NB4 (cell line): ENCODE results near the gene COG6.

Experiments
- MYC ChIP-seq: IDR thresholded peaks from 2 replicates; pipeline ENCODE4 v1.6.1; 2011; ENCODE audit warnings: low read depth, low read length
- POLR2A ChIP-seq: IDR thresholded peaks from 2 replicates; pipeline ENCODE4 v1.6.1; 2011; ENCODE audit warnings: mild to moderate bottlenecking; ENCODE audit not compliant: insufficient read length; ENCODE audit errors: extremely low read depth
- TF ChIP-seq, protein P1 (sequence below): IDR thresholded peaks from one replicate; pipeline ENCODE4 v1.5.1; 2012; ENCODE audit warnings: low read depth, low read length
- TF ChIP-seq, protein P2 (sequence below): IDR thresholded peaks from 2 replicates; pipeline ENCODE4 v1.6.1; 2011; ENCODE audit warnings: low read depth, low read length

DNA sequence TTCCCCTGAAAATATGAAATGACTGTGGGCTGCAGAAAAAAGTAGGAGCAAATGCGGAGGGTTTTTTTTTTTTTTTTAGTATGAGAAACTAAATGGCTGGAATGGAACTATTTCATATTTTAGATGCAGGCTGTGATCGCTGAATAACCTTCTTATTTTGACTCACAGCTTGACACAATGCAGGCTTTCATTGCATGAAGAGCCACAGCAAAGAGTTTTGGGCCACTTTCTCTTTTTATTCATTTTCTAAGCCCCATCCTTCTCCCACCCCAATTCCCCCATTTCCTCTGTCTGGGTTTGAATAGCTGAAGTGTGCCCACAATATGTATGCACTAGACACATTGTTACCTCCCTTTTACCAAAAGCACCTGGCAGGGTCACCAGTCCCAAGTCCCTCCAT is 125.9 kb downstream of the COG6 start:
- TF ChIP-seq, protein P1, sequence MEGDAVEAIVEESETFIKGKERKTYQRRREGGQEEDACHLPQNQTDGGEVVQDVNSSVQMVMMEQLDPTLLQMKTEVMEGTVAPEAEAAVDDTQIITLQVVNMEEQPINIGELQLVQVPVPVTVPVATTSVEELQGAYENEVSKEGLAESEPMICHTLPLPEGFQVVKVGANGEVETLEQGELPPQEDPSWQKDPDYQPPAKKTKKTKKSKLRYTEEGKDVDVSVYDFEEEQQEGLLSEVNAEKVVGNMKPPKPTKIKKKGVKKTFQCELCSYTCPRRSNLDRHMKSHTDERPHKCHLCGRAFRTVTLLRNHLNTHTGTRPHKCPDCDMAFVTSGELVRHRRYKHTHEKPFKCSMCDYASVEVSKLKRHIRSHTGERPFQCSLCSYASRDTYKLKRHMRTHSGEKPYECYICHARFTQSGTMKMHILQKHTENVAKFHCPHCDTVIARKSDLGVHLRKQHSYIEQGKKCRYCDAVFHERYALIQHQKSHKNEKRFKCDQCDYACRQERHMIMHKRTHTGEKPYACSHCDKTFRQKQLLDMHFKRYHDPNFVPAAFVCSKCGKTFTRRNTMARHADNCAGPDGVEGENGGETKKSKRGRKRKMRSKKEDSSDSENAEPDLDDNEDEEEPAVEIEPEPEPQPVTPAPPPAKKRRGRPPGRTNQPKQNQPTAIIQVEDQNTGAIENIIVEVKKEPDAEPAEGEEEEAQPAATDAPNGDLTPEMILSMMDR: no peak
- TF ChIP-seq, protein P2, sequence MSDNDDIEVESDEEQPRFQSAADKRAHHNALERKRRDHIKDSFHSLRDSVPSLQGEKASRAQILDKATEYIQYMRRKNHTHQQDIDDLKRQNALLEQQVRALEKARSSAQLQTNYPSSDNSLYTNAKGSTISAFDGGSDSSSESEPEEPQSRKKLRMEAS: no peak
- TF ChIP-seq POLR2A (no peak), MYC (no peak)
